A549 (cell line): Measurements from ENCODE around the gene BAHD1.

Experiments used
- BHLHE40 ChIP-seq: IDR thresholded peaks from 2 replicates; pipeline ENCODE4 v1.6.1; 2012; ENCODE audit warnings: low read depth, low read length, inconsistent platforms
- CHD2 ChIP-seq: fragments of 150-350 bp; IDR thresholded peaks from 2 replicates; pipeline ENCODE4 v1.6.1; 2014; ENCODE audit warnings: low read length; ENCODE audit not compliant: partially characterized antibody
- EP300 ChIP-seq, 2 experiments: fragments of >200 bp; sonication (Bioruptor Twin); formaldehyde crosslinking; IDR thresholded peaks; 2 replicates in 1 of 2; 3 replicates in 1 of 2; pipeline ENCODE4 v1.6.1; 2016 to 2017
- MAZ ChIP-seq: fragments of 150-350 bp; IDR thresholded peaks from 2 replicates; pipeline ENCODE4 v1.6.1; 2014; ENCODE audit warnings: antibody characterized with exemption, low read depth, low read length, borderline replicate concordance
- POLR2A ChIP-seq: IDR thresholded peaks from 2 replicates; pipeline ENCODE4 v1.6.1; 2012; ENCODE audit warnings: mild to moderate bottlenecking, low read length
- RAD21 ChIP-seq, 2 experiments: fragments of >200 bp in 1 of 2; sonication (Bioruptor Twin) in 1 of 2; formaldehyde crosslinking in 1 of 2; IDR thresholded peaks in 1 of 2; conservative IDR thresholded peaks in 1 of 2; 2 replicates in 1 of 2; 3 replicates in 1 of 2; pipeline ENCODE4 v1.6.1; 2012 to 2018; ENCODE audit warnings: inconsistent platforms in 1 of 2
- TF ChIP-seq, protein P1 (sequence below): fragments of >200 bp; sonication (Bioruptor Twin); formaldehyde crosslinking; IDR thresholded peaks from 3 replicates; pipeline ENCODE4 v1.5.1; 2016
- TF ChIP-seq, protein P2 (sequence below): fragments of 250-450 bp; sonication (Bioruptor Pico); IDR thresholded peaks from 2 replicates; pipeline ENCODE4 v1.5.0; 2021; ENCODE audit warnings: mild to moderate bottlenecking, moderate library complexity, borderline replicate concordance
- TF ChIP-seq, protein P3 (sequence below): fragments of >200 bp; sonication (Bioruptor Twin); formaldehyde crosslinking; IDR thresholded peaks from 3 replicates; pipeline ENCODE4 v1.6.1; 2016
- TF ChIP-seq, protein P4 (sequence below): fragments of 200-600 bp; sonication (generic); IDR thresholded peaks from 2 replicates; pipeline ENCODE4 v1.6.1; 2016; ENCODE audit warnings: antibody characterized with exemption, mild to moderate bottlenecking, moderate library complexity

DNA sequence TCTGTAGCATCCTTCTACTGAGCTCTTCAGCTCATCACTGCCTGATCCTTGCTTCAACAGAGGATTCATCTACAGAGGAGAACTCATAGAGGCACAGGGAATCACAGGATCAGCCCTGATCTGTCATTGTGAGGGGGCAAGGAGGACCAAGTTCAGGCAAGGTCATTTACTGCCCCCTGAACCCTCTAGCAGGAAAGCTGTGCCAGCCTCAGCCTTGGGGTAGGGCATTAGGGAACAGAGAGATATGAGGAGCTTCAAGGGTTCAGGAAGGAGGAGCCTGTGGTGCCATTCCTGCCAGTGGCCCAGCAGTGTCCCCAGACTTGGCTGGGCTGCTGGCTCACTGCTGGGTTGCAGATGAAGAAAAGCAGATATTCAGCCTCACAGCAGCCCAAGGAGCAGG lies 38.3 kb downstream of the BAHD1 start:
- TF ChIP-seq, protein P1, sequence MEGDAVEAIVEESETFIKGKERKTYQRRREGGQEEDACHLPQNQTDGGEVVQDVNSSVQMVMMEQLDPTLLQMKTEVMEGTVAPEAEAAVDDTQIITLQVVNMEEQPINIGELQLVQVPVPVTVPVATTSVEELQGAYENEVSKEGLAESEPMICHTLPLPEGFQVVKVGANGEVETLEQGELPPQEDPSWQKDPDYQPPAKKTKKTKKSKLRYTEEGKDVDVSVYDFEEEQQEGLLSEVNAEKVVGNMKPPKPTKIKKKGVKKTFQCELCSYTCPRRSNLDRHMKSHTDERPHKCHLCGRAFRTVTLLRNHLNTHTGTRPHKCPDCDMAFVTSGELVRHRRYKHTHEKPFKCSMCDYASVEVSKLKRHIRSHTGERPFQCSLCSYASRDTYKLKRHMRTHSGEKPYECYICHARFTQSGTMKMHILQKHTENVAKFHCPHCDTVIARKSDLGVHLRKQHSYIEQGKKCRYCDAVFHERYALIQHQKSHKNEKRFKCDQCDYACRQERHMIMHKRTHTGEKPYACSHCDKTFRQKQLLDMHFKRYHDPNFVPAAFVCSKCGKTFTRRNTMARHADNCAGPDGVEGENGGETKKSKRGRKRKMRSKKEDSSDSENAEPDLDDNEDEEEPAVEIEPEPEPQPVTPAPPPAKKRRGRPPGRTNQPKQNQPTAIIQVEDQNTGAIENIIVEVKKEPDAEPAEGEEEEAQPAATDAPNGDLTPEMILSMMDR, result no peak
- TF ChIP-seq, protein P2, sequence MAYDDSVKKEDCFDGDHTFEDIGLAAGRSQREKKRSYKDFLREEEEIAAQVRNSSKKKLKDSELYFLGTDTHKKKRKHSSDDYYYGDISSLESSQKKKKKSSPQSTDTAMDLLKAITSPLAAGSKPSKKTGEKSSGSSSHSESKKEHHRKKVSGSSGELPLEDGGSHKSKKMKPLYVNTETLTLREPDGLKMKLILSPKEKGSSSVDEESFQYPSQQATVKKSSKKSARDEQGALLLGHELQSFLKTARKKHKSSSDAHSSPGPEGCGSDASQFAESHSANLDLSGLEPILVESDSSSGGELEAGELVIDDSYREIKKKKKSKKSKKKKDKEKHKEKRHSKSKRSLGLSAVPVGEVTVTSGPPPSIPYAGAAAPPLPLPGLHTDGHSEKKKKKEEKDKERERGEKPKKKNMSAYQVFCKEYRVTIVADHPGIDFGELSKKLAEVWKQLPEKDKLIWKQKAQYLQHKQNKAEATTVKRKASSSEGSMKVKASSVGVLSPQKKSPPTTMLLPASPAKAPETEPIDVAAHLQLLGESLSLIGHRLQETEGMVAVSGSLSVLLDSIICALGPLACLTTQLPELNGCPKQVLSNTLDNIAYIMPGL (CRISPR knock-in tag), result no peak
- TF ChIP-seq POLR2A, result no peak
- TF ChIP-seq BHLHE40, result no peak
- TF ChIP-seq MAZ, result no peak
- TF ChIP-seq EP300 (IDR thresholded peaks at IDR 0.05), result no peak
- TF ChIP-seq, protein P3, sequence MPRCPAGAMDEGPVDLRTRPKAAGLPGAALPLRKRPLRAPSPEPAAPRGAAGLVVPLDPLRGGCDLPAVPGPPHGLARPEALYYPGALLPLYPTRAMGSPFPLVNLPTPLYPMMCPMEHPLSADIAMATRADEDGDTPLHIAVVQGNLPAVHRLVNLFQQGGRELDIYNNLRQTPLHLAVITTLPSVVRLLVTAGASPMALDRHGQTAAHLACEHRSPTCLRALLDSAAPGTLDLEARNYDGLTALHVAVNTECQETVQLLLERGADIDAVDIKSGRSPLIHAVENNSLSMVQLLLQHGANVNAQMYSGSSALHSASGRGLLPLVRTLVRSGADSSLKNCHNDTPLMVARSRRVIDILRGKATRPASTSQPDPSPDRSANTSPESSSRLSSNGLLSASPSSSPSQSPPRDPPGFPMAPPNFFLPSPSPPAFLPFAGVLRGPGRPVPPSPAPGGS, result no peak
- TF ChIP-seq RAD21 (conservative IDR thresholded peaks at IDR 0.05 in 1 of 2, IDR thresholded peaks at IDR 0.05 in 1 of 2), result no peak
- TF ChIP-seq, protein P4, sequence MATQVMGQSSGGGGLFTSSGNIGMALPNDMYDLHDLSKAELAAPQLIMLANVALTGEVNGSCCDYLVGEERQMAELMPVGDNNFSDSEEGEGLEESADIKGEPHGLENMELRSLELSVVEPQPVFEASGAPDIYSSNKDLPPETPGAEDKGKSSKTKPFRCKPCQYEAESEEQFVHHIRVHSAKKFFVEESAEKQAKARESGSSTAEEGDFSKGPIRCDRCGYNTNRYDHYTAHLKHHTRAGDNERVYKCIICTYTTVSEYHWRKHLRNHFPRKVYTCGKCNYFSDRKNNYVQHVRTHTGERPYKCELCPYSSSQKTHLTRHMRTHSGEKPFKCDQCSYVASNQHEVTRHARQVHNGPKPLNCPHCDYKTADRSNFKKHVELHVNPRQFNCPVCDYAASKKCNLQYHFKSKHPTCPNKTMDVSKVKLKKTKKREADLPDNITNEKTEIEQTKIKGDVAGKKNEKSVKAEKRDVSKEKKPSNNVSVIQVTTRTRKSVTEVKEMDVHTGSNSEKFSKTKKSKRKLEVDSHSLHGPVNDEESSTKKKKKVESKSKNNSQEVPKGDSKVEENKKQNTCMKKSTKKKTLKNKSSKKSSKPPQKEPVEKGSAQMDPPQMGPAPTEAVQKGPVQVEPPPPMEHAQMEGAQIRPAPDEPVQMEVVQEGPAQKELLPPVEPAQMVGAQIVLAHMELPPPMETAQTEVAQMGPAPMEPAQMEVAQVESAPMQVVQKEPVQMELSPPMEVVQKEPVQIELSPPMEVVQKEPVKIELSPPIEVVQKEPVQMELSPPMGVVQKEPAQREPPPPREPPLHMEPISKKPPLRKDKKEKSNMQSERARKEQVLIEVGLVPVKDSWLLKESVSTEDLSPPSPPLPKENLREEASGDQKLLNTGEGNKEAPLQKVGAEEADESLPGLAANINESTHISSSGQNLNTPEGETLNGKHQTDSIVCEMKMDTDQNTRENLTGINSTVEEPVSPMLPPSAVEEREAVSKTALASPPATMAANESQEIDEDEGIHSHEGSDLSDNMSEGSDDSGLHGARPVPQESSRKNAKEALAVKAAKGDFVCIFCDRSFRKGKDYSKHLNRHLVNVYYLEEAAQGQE, result no peak
- no peak for TF ChIP-seq CHD2
